Ovary (tissue), 3 donors: Measurements from ENCODE around the gene SNAPC3.

Source experiments
- EP300 ChIP-seq: sonication (generic); formaldehyde crosslinking; IDR thresholded peaks from one replicate; pipeline ENCODE4 v1.6.1; 2017; ENCODE audit warnings: antibody characterized with exemption
- POLR2A ChIP-seq: fragments of 450-650 bp; IDR thresholded peaks from one replicate; pipeline ENCODE4 v1.6.1; 2017; ENCODE audit warnings: antibody characterized with exemption, mild to moderate bottlenecking, moderate library complexity
- TF ChIP-seq, protein P1 (sequence below), 3 donors: fragments of 450-650 bp in 2 of 3; fragments of 200-600 bp in 1 of 3; IDR thresholded peaks; one replicate each; pipeline versions ENCODE4 v1.5.1 to v1.8.0; 2016 to 2022; ENCODE audit warnings: antibody characterized with exemption in 3 of 3, mild to moderate bottlenecking in 1 of 3
- donor health status: DM: no; HTN: no; CAD: no.

DNA sequence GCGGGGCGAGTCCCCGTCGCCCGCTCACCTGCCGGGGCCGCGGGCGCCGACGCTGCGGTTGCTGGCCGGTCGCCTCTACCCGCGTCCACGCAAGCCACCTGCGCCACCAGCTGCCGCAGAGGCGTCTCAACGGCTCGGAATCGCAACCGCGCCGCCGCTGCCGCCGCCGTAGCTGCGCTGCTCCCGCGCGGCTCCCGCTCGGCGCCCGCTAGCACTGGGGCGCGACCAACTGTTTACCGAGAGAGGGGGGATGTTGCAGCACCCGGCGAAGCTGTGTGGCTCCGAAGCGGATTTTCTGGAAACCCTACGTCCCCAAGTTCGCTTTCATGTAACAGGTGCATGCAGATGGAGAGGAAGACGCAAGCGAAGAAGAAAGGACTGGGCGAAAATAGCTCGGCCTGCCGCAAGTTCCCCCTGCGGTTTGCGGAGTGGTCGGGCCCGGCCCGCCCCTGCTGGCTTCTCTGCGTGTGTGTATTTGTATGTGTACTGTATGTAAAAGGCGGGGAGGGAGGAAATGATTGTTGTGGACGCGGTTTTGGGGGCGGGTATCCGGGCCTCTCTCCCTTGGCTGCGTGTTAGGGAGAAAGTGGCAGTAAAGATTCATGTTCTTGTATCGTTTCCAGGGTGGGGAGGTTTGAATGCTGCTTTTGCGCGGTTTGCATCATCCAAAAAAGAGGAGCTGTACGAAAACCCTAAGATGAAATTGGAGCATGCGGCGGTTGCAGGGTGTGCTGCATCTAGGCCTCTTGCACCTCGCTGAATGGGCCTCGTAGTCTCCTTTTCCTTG is 88.3 kb downstream of the SNAPC3 start, which contains the start of gene PSIP1:
- TF ChIP-seq, protein P1, sequence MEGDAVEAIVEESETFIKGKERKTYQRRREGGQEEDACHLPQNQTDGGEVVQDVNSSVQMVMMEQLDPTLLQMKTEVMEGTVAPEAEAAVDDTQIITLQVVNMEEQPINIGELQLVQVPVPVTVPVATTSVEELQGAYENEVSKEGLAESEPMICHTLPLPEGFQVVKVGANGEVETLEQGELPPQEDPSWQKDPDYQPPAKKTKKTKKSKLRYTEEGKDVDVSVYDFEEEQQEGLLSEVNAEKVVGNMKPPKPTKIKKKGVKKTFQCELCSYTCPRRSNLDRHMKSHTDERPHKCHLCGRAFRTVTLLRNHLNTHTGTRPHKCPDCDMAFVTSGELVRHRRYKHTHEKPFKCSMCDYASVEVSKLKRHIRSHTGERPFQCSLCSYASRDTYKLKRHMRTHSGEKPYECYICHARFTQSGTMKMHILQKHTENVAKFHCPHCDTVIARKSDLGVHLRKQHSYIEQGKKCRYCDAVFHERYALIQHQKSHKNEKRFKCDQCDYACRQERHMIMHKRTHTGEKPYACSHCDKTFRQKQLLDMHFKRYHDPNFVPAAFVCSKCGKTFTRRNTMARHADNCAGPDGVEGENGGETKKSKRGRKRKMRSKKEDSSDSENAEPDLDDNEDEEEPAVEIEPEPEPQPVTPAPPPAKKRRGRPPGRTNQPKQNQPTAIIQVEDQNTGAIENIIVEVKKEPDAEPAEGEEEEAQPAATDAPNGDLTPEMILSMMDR (IDR thresholded peaks at IDR 0.05) = peak in 2 of 3 donors; percentile 36 to 68
- peak; percentile 63 for TF ChIP-seq POLR2A
- TF ChIP-seq EP300 = no peak
